Measurements from ENCODE around the gene UNC5C.
A peak's percentile ranks its signal among the peaks of the same experiment; 100 is the strongest.

GRCh38 chr4:95155759-95156451 is 392.9 kb downstream of the UNC5C start:
- TF ChIP-seq CTCF (IDR thresholded peaks at IDR 0.05) (peak in 1 of 3 experiments; percentile 43), POLR2AphosphoS5 (IDR thresholded peaks at IDR 0.05; ENCODE audit: insufficient read depth in 1 of 2, low read depth in 1 of 2) (no peak), POLR2A (IDR thresholded peaks at IDR 0.05) (no peak)

Data from vagina (tissue), 2 donors.